IPS DF 6.9 (cell line): ENCODE measurements around the gene PSD4.

Experiments used
- DNase-seq: peaks from one replicate; pipeline ENCODE4 v3.0.0-alpha.2; 2013; ENCODE audit warnings: low read depth, low spot score
- H3K27ac ChIP-seq: one replicate; pipeline ENCODE4 v1.5.1; 2013; ENCODE audit warnings: low read length, control low read depth
- H3K27me3 ChIP-seq: 2 replicates; pipeline ENCODE4 v1.6.1; 2013; ENCODE audit warnings: mild to moderate bottlenecking, low read length; ENCODE audit not compliant: control insufficient read depth, insufficient read depth
- H3K36me3 ChIP-seq: 2 replicates; pipeline ENCODE4 v1.6.1; 2013; ENCODE audit warnings: low read length; ENCODE audit not compliant: control insufficient read depth, insufficient read depth
- H3K4me1 ChIP-seq: 2 replicates; pipeline ENCODE4 v1.6.1; 2013; ENCODE audit warnings: low read length; ENCODE audit not compliant: control insufficient read depth, insufficient read depth
- H3K4me3 ChIP-seq: 2 replicates; pipeline ENCODE4 v1.5.1; 2013; ENCODE audit warnings: mild to moderate bottlenecking, low read length
- H3K9me3 ChIP-seq: 2 replicates; pipeline ENCODE4 v1.6.1; 2013; ENCODE audit warnings: low read length, inconsistent platforms; ENCODE audit not compliant: control insufficient read depth, insufficient read depth
- WGBS: extraction: QIAGEN DNeasy Blood & Tissue Kit; methylation state at CpG from one replicate; pipeline ENCODE4 v1.1.7; 2013; ENCODE audit warnings: mixed read lengths, missing lambda C conversion rate; ENCODE audit not compliant: insufficient read length, insufficient coverage; 5-methylcytosine and 5-hydroxymethylcytosine counted together

The PSD4 gene

DNA sequence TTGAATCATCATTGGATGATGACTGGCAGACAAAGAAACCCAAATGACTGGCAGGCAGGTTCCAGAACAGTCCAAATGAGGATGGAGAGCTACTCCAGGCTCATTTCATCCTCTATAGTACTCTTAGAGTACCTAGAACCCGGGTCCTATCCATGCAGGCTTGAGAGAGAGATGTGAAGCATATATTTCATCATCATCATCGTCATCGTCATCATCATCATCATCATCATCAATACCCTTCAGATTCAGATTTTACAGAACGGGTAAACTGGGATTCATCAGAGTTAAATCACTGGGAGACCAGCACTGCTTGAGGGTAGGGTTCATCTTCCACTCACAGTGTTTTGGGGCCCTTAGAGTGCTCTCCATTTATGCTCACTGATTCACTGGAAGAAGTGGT lies 52.7 kb downstream of the PSD4 start:
- no peaks in the 10 kb centered on the region for H3K36me3 ChIP-seq
- DNase-seq = no peak
- no peak overlapping the region for H3K4me3 ChIP-seq
- no peaks in the 10 kb centered on the region for H3K27me3 ChIP-seq
- H3K9me3 ChIP-seq = no peaks in the 10 kb centered on the region
- H3K4me1 ChIP-seq = 0 out of 2 replicates have a peak, but pooled peaks cover 1% of the 10 kb centered on the region
- no CpG with 5 or more reads among the region's 4 CpGs for WGBS
- H3K27ac ChIP-seq = no peak overlapping the region

- Histone ChIP-seq H3K4me3 (no peak overlapping the region), H3K4me1 (0 out of 2 replicates have a peak, but pooled peaks cover 1% of the 10 kb centered on the region), H3K36me3 (no peaks in the 10 kb centered on the region), H3K27me3 (no peaks in the 10 kb centered on the region), H3K9me3 (no peaks in the 10 kb centered on the region), H3K27ac (no peak overlapping the region)
- DNase-seq = no peak
- WGBS = no CpG with 5 or more reads among the region's 1 CpG
Measured at GRCh38 chr2:113227290-113227689, 53.5 kb downstream of the PSD4 start.

DNA sequence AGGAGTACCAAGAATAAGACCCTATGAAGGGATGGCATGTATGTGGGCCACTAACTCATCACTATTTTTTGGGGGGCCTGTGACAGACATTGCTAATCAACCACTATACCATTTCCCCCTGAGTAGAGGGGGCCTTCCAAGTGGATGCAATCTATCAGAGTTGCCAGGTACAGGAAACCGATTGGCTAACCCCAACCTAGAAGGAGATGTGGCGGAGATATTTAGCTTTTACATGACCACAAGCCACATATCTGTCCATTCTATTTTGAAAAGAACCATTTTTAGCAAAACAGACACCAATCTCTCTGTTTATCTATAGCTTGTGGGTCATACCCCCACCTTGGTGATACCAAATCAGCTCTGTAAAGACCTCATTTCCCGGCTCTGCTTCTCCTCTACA lies 53.9 kb downstream of the PSD4 start:
- no peak for DNase-seq
- no peak overlapping the region for H3K27ac ChIP-seq
- no peak overlapping the region for H3K4me3 ChIP-seq
- H3K4me1 ChIP-seq = 0 out of 2 replicates have a peak, but pooled peaks cover 1% of the 10 kb centered on the region
- no peaks in the 10 kb centered on the region for H3K36me3 ChIP-seq
- no peaks in the 10 kb centered on the region for H3K9me3 ChIP-seq
- H3K27me3 ChIP-seq = no peaks in the 10 kb centered on the region
- no CpG with 5 or more reads among the region's 3 CpGs for WGBS

GRCh38 chr2:113228351-113228750 lies 54.6 kb downstream of the PSD4 start:
- WGBS = no CpG with 5 or more reads among the region's 1 CpG
- Histone ChIP-seq H3K4me3 (no peak overlapping the region), H3K9me3 (no peaks in the 10 kb centered on the region), H3K36me3 (no peaks in the 10 kb centered on the region), H3K27me3 (no peaks in the 10 kb centered on the region), H3K27ac (no peak overlapping the region), H3K4me1 (0 out of 2 replicates have a peak, but pooled peaks cover 1% of the 10 kb centered on the region)
- no peak for DNase-seq

GRCh38 chr2:113228991-113229716 lies 55.4 kb downstream of the PSD4 start:
- H3K9me3 ChIP-seq = no peaks in the 10 kb centered on the region
- H3K36me3 ChIP-seq = no peaks in the 10 kb centered on the region
- H3K4me1 ChIP-seq = 0 out of 2 replicates have a peak, but pooled peaks cover 1% of the 10 kb centered on the region
- DNase-seq = no peak
- H3K4me3 ChIP-seq = no peak overlapping the region
- WGBS = no CpG with 5 or more reads among the region's 3 CpGs
- no peak overlapping the region for H3K27ac ChIP-seq
- no peaks in the 10 kb centered on the region for H3K27me3 ChIP-seq

GRCh38 chr2:113229795-113230194 lies 56.0 kb downstream of the PSD4 start:
- DNase-seq = no peak
- no peaks in the 10 kb centered on the region for H3K27me3 ChIP-seq
- no peaks in the 10 kb centered on the region for H3K9me3 ChIP-seq
- no CpG with 5 or more reads among the region's 3 CpGs for WGBS
- H3K36me3 ChIP-seq = no peaks in the 10 kb centered on the region
- no peak overlapping the region for H3K27ac ChIP-seq
- H3K4me3 ChIP-seq = no peak overlapping the region
- H3K4me1 ChIP-seq = 0 out of 2 replicates have a peak, but pooled peaks cover 1% of the 10 kb centered on the region

DNA sequence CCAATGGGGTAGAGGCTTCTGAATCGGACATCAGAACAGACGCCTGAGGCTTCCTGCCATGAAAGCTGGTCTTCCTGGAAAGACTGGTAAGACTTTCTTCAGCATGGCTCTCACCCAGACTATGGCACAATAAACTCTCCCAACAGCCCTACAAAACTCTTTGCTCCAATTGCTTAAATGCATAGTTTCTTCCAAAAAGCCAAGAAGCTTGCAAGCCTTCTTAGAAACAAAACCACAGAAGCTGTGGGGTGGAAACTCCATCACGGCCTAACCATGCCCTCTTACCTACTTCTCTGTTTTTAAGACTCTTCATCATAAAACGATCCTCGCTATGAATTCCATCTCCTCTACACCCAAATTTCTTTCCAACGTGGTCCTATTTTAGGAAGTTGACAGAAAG lies 56.8 kb downstream of the PSD4 start:
- no peaks in the 10 kb centered on the region for H3K9me3 ChIP-seq
- no peak overlapping the region for H3K27ac ChIP-seq
- H3K4me3 ChIP-seq = no peak overlapping the region
- no peaks in the 10 kb centered on the region for H3K27me3 ChIP-seq
- 100% methylated on average over 3 of the region's 6 CpGs for WGBS
- 0 out of 2 replicates have a peak, but pooled peaks cover 1% of the 10 kb centered on the region for H3K4me1 ChIP-seq
- no peaks in the 10 kb centered on the region for H3K36me3 ChIP-seq
- DNase-seq = no peak

DNA sequence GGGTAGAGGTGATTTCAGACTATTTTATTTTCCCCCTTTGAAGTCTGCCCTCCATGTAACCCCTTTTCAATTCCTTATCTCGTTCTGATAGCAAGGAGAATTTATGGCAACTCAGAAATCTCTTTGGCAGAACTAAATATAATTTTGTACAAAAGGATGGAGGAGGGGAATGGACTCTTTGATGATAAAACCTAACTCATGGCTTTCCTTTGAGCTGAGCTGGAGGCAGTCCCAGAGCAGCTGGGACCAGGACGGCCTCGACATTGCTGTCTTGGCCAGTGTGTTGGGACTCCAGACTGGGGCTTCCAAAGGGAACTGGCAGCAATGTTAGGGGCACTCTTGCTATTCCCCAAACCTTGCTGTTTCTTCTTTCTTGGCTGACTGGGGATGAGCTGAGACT lies 57.3 kb downstream of the PSD4 start:
- Histone ChIP-seq H3K9me3 (no peaks in the 10 kb centered on the region), H3K4me1 (no peaks in the 10 kb centered on the region), H3K36me3 (no peaks in the 10 kb centered on the region), H3K4me3 (no peak overlapping the region), H3K27me3 (no peaks in the 10 kb centered on the region), H3K27ac (no peak overlapping the region)
- DNase-seq = no peak
- WGBS = no CpG with 5 or more reads among the region's 3 CpGs

DNA sequence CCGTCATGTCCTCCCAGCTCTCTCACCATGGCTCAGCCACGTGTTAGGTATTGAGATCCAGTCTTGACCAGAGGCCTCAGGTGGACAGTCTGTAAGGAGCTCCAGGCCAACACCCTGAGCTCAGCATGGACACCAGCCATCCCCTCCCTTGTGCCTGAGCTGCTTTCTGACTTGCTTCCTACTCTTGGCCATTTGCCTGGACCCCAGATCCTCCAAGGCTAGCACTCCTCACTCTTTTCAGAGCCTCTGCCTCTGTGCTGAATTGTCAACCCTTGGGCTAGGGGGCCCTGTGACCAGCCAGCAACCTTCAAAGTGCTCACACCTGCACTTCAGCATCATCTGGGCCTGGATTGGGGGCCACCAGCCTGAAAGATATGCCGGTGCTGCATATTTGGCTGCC lies 58.4 kb downstream of the PSD4 start:
- Histone ChIP-seq H3K4me3 (no peak overlapping the region), H3K4me1 (no peaks in the 10 kb centered on the region), H3K36me3 (no peaks in the 10 kb centered on the region), H3K27me3 (no peaks in the 10 kb centered on the region; the same call in 1 of the 2 replicates), H3K9me3 (no peaks in the 10 kb centered on the region), H3K27ac (no peak overlapping the region)
- no peak for DNase-seq
- WGBS = no CpG with 5 or more reads among the region's 3 CpGs

DNA sequence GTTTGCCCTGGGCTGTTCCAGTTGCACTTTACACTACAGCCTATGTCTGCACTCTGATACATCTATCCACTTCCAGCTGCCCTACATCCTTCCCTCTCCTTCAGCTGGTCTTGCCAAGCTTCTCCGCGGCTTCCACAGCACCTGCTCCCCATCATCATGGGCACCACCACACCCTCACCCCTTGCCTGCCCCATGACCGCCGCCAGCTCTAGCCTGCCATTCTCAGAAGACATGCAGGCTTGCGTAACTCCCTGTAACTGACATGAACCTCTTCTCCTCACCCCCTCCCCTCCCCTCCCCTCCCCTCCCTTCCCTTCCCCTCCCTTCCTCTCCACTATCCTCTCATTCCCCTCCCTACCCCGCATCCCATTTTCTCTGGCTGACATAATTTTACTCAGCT lies 59.0 kb downstream of the PSD4 start:
- H3K4me1 ChIP-seq = no peaks in the 10 kb centered on the region
- no peak overlapping the region for H3K27ac ChIP-seq
- no peaks in the 10 kb centered on the region for H3K9me3 ChIP-seq
- no peak overlapping the region for H3K4me3 ChIP-seq
- 100% methylated on average over 1 of the region's 6 CpGs for WGBS
- H3K27me3 ChIP-seq = no peaks in the 10 kb centered on the region; the same call in 1 of the 2 replicates
- H3K36me3 ChIP-seq = no peaks in the 10 kb centered on the region
- no peak for DNase-seq
